GM18517 (cell line): ENCODE measurements around the gene TBC1D22A.

Experiments used
- ATAC-seq: cut with Tn5 transposase; IDR thresholded peaks from one replicate; pipeline ENCODE4 v1.9.1; 2021; ENCODE audit warnings: mild to moderate bottlenecking, moderate library complexity; ENCODE audit not compliant: unreplicated experiment

The TBC1D22A gene

DNA sequence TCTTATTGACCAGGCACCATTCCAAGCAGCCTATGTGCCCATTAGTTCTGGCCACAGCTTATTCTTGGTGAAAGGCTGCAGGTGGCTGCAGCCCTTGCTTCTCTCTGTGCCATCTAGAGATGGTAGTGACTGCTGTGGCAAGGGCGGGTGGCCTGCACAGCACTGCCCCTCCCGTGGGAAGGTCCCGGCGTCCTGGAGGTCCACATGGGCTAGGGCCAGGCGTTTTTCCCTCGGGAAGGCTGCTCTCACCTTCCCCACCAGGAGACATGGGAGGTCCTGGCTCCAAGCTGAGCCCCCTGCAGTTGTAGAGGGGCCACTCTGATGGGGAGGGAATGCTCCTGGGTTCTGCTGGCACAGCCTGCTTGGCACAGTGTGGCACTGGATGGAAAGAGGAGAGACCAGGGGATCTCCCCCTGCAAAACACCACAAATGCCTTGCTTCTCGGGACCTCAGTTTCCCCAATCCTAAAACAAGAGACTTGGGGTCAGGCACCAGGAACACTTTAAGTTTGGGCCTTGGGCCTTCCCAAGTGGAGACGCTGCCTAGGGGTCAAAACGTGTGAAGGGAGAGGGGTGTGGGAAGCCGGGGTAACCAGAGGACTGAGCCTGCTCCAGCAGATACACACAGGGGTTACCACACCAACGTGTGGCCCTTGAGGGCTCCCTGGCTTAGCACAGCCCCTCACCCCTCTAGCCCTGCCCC is 10.0 kb upstream of the TBC1D22A start:
- no peak for ATAC-seq

DNA sequence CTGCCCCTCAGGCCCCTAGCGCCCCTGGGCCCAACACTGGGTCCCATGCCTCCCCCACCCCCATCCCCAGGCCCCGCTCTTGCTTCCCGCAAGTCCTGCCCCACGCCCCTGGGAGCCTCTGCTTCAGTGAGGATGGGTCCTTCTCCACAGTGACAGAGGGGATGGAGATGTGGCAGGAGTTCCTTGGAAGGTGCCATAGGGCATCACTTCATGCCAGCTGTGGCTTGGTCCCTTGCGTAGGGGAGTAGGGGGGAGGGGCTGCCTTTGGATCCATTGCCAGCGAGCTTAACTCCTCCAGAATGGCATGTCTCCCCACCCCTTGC is 9.5 kb upstream of the TBC1D22A start:
- ATAC-seq: no peak

DNA sequence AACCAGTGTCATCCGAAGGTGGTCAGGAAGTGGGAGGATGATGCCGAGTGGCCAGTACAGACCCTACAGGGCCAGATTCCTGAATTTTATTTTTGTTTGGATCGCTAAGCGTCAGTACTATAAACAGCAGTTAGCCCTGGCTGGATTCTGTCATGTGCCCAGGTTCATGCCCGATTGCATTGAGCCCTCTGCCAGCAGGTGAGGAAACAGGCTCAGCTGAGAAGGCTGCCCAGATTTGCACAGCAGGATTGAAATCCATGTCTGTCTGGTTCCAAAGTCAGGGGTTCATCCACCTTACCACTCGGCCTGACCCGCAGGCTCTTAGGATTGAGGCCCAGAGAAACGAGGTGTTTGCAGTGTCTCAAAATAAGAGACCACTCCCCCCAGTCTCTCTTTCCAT is 9.1 kb upstream of the TBC1D22A start:
- ATAC-seq: no peak

GRCh38 chr22:46753761-46754109 is 8.7 kb upstream of the TBC1D22A start:
- no peak for ATAC-seq

DNA sequence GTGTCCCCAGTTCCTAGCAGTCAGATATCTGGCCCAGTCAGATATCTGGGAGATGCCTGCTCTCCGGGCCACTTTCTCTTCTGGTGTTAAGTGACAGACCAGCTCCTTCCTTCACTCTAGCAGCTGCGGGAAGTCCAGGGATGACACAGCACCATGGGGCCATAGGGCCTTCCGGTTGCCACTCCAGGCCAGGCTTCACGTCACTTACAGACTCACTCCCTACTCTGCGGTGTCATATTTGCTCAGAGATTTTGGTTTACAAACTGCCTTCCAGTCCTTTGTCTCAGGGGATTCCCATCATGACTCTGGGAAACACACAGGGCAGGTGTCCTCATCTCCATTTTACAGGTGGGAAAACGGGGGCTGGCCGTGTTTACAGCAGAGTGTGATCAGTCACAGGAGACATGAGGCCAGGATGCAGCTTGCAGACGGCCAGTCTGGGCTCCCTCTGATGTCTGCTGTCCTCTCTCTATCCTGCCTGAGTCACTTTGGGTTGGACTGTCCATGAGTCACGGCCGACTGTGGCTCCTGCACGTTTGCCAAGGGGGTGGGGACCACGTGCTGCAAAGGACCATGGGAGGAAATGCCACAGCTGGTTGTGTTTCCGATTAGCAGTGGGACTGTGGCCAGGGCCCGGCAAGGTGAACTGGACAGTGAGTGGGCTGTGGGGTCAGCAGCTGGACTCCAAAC is 8.2 kb upstream of the TBC1D22A start:
- no peak for ATAC-seq

DNA sequence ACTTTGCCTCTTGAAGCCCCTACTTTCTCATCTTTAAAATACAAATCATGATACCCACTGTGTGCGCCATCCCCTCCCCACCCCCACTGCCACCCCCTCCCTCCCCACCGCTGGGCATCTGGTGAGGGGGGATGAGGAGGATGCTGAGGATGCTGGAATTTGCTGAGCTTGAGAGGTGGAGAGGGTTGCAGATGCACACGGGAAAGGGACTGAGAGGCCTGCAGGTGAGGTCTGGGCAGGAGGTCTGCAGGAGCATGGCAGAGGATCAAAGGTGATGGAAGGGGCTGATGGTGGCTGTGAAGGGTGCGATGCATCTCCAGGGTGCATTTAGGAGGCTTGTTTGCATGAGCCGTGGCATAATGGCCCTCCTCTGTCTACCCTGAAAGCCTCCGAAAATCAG is 7.6 kb upstream of the TBC1D22A start:
- no peak for ATAC-seq

GRCh38 chr22:46755525-46755924 is 6.9 kb upstream of the TBC1D22A start:
- ATAC-seq: no peak

- no peak for ATAC-seq
Measured at GRCh38 chr22:46756097-46756496, 6.4 kb upstream of the TBC1D22A start.

DNA sequence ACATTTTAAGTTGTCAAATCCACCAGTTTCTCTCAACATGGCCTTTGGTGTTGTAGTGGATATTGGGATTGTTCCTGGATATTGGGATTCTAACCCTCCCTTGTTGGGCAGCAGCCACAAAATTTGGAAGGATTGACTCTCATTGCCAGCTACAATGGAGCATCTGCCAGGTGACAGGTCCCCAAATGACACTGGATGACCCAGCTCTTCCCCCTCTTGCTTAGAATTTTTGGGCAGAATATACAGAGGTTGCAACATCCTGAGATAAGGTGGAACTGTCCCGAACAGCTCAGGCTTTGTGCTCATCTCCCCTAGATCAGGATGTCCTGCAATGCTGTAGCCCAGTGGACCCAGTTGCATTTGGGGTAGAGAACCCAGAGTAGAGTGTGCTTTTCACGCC is 5.3 kb upstream of the TBC1D22A start:
- ATAC-seq: no peak

- no peak for ATAC-seq
Measured at GRCh38 chr22:46758121-46758520, 4.3 kb upstream of the TBC1D22A start.

- no peak for ATAC-seq
Measured at GRCh38 chr22:46758867-46759290, 3.6 kb upstream of the TBC1D22A start.

- no peak for ATAC-seq
Measured at GRCh38 chr22:46761017-46761416, 1.4 kb upstream of the TBC1D22A start.

GRCh38 chr22:46761539-46762237 is 762 bp upstream of the TBC1D22A start:
- ATAC-seq: no peak

- peak; percentile 55 for ATAC-seq
Measured at GRCh38 chr22:46763051-46763705, 728 bp downstream of the TBC1D22A start.

DNA sequence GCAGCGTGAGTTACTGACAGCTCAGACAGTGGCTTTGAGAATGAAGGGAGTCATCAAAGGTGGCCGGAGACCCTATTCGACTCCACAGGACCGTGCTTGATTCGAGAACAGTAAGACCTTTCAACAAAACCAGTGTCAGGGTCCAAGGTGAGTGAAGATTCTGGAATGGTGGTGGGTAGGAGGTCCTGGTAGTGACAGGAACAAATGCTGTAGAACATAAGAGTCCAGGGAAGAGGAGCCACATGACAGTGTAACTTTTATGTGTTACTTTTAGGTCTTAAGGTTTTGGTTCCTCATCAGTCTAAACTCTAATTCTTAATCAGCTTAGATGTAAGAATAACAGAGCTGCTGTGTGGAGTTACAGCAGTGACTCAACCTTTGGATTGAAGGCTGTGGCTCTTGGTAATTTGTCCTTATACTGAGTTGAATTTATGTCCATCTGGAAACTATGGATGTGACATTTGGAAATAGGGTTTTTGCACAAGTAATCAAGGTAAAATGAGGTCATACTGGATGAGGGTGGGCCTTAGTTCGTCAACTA is 1.8 kb downstream of the TBC1D22A start:
- no peak for ATAC-seq

- ATAC-seq: no peak
Measured at GRCh38 chr22:46764779-46765485, 2.5 kb downstream of the TBC1D22A start.

GRCh38 chr22:46766611-46767010 is 4.2 kb downstream of the TBC1D22A start:
- no peak for ATAC-seq

GRCh38 chr22:46767249-46767985 is 5.0 kb downstream of the TBC1D22A start:
- no peak for ATAC-seq

DNA sequence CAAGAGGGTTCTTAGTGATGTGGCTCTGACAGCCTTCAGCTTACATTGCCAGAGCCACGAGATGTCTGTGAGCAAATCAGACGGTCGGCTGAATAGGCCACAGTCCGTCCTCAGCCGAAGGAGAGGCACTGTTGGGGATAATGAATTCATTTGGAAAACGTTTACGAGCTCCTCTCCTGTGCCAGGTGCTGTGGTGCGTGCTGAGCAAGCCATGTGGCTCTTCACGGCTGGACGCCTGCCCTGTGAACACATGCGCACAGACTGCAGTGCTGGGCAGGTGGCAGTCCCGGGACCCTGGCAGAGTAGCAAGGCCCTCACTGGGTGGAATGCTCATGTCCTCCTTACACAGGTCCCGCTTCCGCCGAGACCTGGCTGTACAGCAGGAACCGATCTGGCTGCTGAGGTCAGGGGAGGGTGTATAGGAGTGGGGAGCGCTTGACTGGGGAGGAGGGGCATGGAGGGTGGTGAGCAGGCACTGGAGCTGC is 6.8 kb downstream of the TBC1D22A start:
- no peak for ATAC-seq

DNA sequence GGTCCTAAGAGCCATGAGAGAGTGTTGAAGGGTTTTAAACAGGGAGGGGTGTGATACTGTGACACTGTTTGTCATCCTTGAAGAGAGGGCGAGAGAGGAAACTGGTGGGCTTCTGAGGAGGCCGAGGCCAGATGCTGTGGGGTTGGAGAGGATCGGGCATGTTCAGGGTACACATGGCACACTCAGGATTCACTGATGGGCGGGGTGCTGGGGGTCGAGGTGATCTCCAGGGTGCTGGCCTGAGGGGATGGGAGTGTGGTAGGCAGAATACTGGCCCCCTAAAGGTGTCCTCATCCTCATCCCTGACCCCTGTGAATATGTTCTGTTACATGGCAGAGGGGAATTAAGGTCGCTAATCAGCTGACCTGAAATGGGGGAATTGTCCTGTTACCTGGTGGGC is 7.3 kb downstream of the TBC1D22A start:
- no peak for ATAC-seq
